Endodermal cell (in vitro differentiated cells): ENCODE data around the gene ABR. TPM values are rescaled to one million over a fixed set of nuclear protein-coding genes. Genes with fewer than 3 reads are reported as not detected.
A peak's percentile ranks its signal among the peaks of the same experiment; 100 is the strongest.

Source experiments
- DNase-seq: peaks from one replicate; pipeline ENCODE4 v3.0.0-alpha.2; 2017
- H3K27ac ChIP-seq: 2 replicates; pipeline ENCODE4 v1.5.1; 2013; ENCODE audit warnings: mild to moderate bottlenecking, low read depth, low read length, moderate library complexity
- H3K27me3 ChIP-seq: 2 replicates; pipeline ENCODE4 v1.6.1; 2013; ENCODE audit warnings: mild to moderate bottlenecking, low read length, moderate library complexity; ENCODE audit not compliant: insufficient read depth, control insufficient read depth, poor library complexity, severe bottlenecking
- H3K36me3 ChIP-seq: 2 replicates; pipeline ENCODE4 v1.7.0; 2013; ENCODE audit warnings: mild to moderate bottlenecking, low read length, moderate library complexity; ENCODE audit not compliant: control insufficient read depth, insufficient read depth
- H3K4me1 ChIP-seq: one replicate; pipeline ENCODE4 v1.7.0; 2013; ENCODE audit warnings: low read length; ENCODE audit not compliant: control insufficient read depth, insufficient read depth
- H3K4me3 ChIP-seq: 2 replicates; pipeline ENCODE4 v1.5.1; 2013; ENCODE audit warnings: mild to moderate bottlenecking, low read length, moderate library complexity
- H3K9ac ChIP-seq: 2 replicates; pipeline ENCODE4 v1.6.1; 2013; ENCODE audit warnings: mild to moderate bottlenecking, low read length, moderate library complexity; ENCODE audit not compliant: poor library complexity, severe bottlenecking; ENCODE audit errors: extremely low read depth
- H3K9me3 ChIP-seq: 2 replicates; pipeline ENCODE4 v1.6.1; 2013; ENCODE audit warnings: mild to moderate bottlenecking, low read length, moderate library complexity; ENCODE audit not compliant: control insufficient read depth
- H3K27ac Mint-ChIP-seq: 2 replicates; pipeline ENCODE4 v1.8.0; 2020; ENCODE audit warnings: mixed read lengths
- H3K27me3 Mint-ChIP-seq: 2 replicates; pipeline ENCODE4 v1.8.0; 2021; ENCODE audit warnings: mild to moderate bottlenecking, mixed read lengths; ENCODE audit not compliant: insufficient read depth
- H3K36me3 Mint-ChIP-seq: 2 replicates; pipeline ENCODE4 v1.8.0; 2020; ENCODE audit warnings: low read depth, mixed read lengths
- H3K4me1 Mint-ChIP-seq: 2 replicates; pipeline ENCODE4 v1.8.0; 2020; ENCODE audit warnings: mixed read lengths
- H3K4me3 Mint-ChIP-seq: 2 replicates; pipeline ENCODE4 v1.8.0; 2020; ENCODE audit warnings: mild to moderate bottlenecking, moderate library complexity, mixed read lengths
- H3K9me3 Mint-ChIP-seq: 2 replicates; pipeline ENCODE4 v1.8.0; 2020; ENCODE audit warnings: mild to moderate bottlenecking, mixed read lengths
- CTCF ChIP-seq: fragments of 200-600 bp; sonication (generic); conservative IDR thresholded peaks from 2 replicates; pipeline ENCODE4 v1.5.0; 2021; ENCODE audit warnings: antibody characterized with exemption, mild to moderate bottlenecking
- WGBS, 2 experiments: methylation state at CpG; one replicate each; pipeline versions ENCODE4 v1.1.5 to v1.1.7; 2013; ENCODE audit warnings: missing lambda C conversion rate in 2 of 2, mixed read lengths in 1 of 2; ENCODE audit not compliant: insufficient coverage in 1 of 2, insufficient read length in 1 of 2; 5-methylcytosine and 5-hydroxymethylcytosine counted together
- long read RNA-seq, 4 experiments: library from polyadenylated mRNA in 2 of 4; library from RNA in 1 of 4; library from capped mRNA in 1 of 4; stranded (forward) in 3 of 4; unstranded in 1 of 4; transcript quantifications; one replicate each; pipeline ENCODE4 v2.0.0, GENCODE V29; 2020 to 2021; ENCODE audit warnings: inconsistent platforms in 1 of 4
- polyA plus RNA-seq, 2 experiments: library from polyadenylated mRNA; stranded (reverse); fragments of 50-300 nt; gene quantifications; one replicate each; pipeline ENCODE4 v1.2.3, GENCODE V29; 2013
- total RNA-seq, 2 donors: library from RNA; stranded (reverse); fragmentation: NEBNext Ultra II Directional in 1 of 2; extraction: Animal tissue kit (Norgen Biotek cat#: 25700) in 1 of 2; gene quantifications; 2 replicates in 1 of 2; 3 replicates in 1 of 2; pipeline ENCODE4 v1.2.1, GENCODE V29; 2021

Gene ABR
- 10 to 100 TPM; 51.1 to 58.7 TPM for total RNA-seq
- 52.8 TPM for polyA plus RNA-seq (2013, experiment 1 of 2)
- polyA plus RNA-seq (2013, experiment 2 of 2): 56.2 TPM
- long read RNA-seq, experiment 1, partial matches to known transcripts: 2 of 22 reads
- long read RNA-seq, experiment 1, other reads (novel, unspliced or antisense): 20 of 22 reads
- long read RNA-seq, experiment 2, full-length matches to known transcripts: 15 of 40 reads
- long read RNA-seq, experiment 2, partial matches to known transcripts: 6 of 40 reads
- long read RNA-seq, experiment 2, other reads (novel, unspliced or antisense): 19 of 40 reads
- long read RNA-seq, experiment 3, full-length matches to known transcripts: 31 of 63 reads
- long read RNA-seq, experiment 3, partial matches to known transcripts: 7 of 63 reads
- long read RNA-seq, experiment 3, other reads (novel, unspliced or antisense): 25 of 63 reads
- long read RNA-seq, experiment 4, partial matches to known transcripts: 0 of 2 reads
- long read RNA-seq, experiment 4, other reads (novel, unspliced or antisense): 2 of 2 reads

DNA sequence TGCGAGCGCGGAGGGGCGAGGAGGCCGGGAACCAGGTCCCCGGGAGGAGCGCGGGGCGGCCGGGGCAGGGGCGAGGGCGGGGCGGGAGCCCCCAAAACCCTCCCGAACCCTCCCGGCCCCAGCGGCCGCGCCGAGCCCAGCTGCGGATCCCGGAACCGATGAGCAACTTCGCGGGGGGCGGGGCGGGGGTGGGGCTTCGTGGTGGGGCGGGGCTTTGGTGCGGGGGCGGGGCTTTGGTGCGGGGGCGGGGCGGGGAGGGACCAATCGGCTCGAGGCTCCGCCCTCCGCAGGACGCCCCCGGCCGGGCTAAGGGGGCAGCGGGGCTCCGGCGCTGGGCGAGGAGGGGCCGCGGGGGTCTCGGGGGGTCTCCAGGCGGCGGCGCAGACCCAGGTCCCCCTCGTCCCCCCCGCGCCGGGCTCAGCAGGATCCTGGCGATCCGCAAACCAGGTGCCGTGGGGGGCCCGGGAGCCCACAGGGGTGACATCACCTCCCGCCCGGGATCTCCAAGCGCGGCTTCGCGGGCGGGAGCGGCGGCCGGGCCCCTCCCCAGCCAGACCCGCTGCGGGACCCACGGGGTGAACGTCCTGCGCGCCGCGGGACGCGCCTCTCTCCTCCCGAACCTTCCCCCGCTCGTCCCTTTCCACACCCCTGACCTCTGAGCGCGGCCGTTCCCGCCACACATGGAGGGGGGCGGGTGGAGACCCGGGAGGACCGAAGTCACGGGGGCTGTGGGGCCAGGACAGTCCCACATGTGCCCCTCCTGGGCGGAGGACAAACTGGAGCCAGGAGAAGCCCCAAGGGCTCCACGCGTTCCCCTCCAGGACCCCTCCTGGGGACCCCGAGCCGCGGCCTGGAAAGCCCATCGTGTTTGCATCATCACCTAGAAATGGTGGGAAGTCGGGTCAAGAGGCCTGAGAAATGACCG, at the start of gene ABR:
Gene ABR (minus strand): TSS at position 164 of the 925 bp plus-strand sequence. CDS start 254 bp downstream, outside the sequence.
- no peaks in the 10 kb centered on the region for H3K9me3 Mint-ChIP-seq
- peak within 1 kb of the TSS; percentile 68 for H3K4me3 ChIP-seq
- DNase-seq: peak; percentile 91
- no peaks in the 10 kb centered on the region for H3K4me1 ChIP-seq
- H3K9me3 ChIP-seq: no peaks in the 10 kb centered on the region
- peak within 1 kb of the TSS; percentile 65 for H3K4me3 Mint-ChIP-seq
- H3K36me3 ChIP-seq: no peaks in the 10 kb centered on the region
- H3K4me1 Mint-ChIP-seq: peaks cover 6% of the 10 kb centered on the region
- H3K9ac ChIP-seq: no peak within 1 kb of the TSS
- no peak for TF ChIP-seq CTCF
- no peak within 1 kb of the TSS for H3K27ac ChIP-seq
- no peaks in the 10 kb centered on the region for H3K36me3 Mint-ChIP-seq
- H3K27me3 Mint-ChIP-seq: peaks cover 38% of the 10 kb centered on the region
- H3K27ac Mint-ChIP-seq: no peak within 1 kb of the TSS
- peaks cover 30% of the 10 kb centered on the region for H3K27me3 ChIP-seq
- WGBS, 2 experiments: 6 to 11% methylated on average over 25 to 84 of the region's 98 CpGs

DNA sequence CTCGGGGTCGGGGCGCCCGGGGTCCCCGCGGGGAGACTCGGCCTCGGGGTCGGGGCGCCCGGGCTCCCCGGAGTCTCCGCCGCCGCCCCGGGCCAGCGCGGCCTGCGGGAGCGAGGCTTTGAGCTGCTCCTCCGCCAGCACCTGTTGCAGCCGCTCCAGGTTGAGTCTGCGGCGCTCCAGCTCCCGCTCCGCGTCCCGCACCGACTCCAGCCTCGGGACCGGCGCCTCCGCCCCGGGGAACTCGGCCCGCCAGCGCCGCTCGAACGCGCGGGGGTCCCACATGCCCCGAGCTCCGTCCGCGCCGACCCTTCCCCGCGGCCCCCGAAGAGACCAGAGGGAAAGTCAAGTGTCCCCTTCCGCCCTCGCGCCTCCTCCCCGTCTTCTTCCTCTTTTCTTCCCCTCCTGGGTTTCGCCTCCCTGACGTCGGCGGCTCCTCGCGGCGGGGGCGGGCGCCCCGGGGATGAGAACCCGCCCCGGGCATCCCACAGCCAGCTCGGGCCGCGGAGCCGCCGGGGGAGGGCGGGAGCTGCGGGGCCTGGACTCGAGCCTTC, 49.6 kb upstream of the ABR start:
- Histone ChIP-seq H3K9me3 (no peaks in the 10 kb centered on the region), H3K4me3 (no peak overlapping the region), H3K27me3 (peaks cover 61% of the 10 kb centered on the region), H3K4me1 (no peaks in the 10 kb centered on the region), H3K27ac (no peak overlapping the region), H3K36me3 (no peaks in the 10 kb centered on the region), H3K9ac (no peak overlapping the region)
- 0 to 1% methylated on average over 14 to 74 of the region's 74 CpGs for WGBS, 2 experiments
- Mint-ChIP-seq H3K27ac (no peak overlapping the region), H3K4me3 (peak overlapping the region; percentile 66), H3K27me3 (peaks cover 66% of the 10 kb centered on the region), H3K36me3 (no peaks in the 10 kb centered on the region), H3K4me1 (peaks cover 17% of the 10 kb centered on the region), H3K9me3 (peaks cover 7% of the 10 kb centered on the region)
- no peak for TF ChIP-seq CTCF
- peak; percentile 84 for DNase-seq

GRCh38 chr17:1228781-1229348, 49.1 kb upstream of the ABR start:
- Mint-ChIP-seq H3K27me3 (peaks cover 66% of the 10 kb centered on the region), H3K27ac (no peak overlapping the region), H3K4me1 (peaks cover 17% of the 10 kb centered on the region), H3K4me3 (peak overlapping the region; percentile 66), H3K9me3 (peaks cover 7% of the 10 kb centered on the region), H3K36me3 (no peaks in the 10 kb centered on the region)
- H3K4me1 ChIP-seq: no peaks in the 10 kb centered on the region
- no peak overlapping the region for H3K4me3 ChIP-seq
- H3K36me3 ChIP-seq: no peaks in the 10 kb centered on the region
- no peak overlapping the region for H3K27ac ChIP-seq
- peak; percentile 73 for DNase-seq
- H3K9me3 ChIP-seq: no peaks in the 10 kb centered on the region
- no peak for TF ChIP-seq CTCF
- WGBS, 2 experiments: 3% methylated on average over 18 to 79 of the region's 79 CpGs
- no peak overlapping the region for H3K9ac ChIP-seq
- peaks cover 61% of the 10 kb centered on the region for H3K27me3 ChIP-seq
